SIG-M5 treated with dmso at 0.1 percent for 504 hours (cell line): Measurements from ENCODE around the gene HMGN1.

Source experiments
- DNase-seq: peaks from one replicate; lab custom pipeline; 2025; ENCODE audit not compliant: unreplicated experiment; lab: John Stamatoyannopoulos, UW

HMGN1 gene

GRCh38 chr21:39311164-39311563, 37.7 kb downstream of the HMGN1 start:
- DNase-seq = no peak

DNA sequence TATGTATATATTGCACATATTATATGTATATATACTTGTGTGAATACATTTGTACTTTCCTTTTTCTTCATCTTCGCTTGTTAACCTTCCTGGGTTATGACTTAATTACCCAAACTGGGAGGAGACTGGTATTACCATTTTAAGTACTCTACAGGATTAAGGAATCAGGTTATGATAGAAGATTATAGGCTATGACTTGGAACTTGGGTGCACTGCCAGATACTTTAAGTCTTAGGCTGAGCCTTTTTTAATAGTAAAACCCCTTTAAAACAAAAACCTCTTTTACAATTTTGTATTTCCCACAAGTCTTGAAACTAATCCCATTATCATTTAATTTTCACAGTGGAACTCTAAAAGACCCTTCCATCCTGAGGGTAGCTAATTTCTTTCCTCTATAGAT, 41.4 kb downstream of the HMGN1 start:
- DNase-seq = no peak

- DNase-seq = no peak
Observed at GRCh38 chr21:39300587-39300986, 48.3 kb downstream of the HMGN1 start.

GRCh38 chr21:39296891-39297290, 52.0 kb downstream of the HMGN1 start:
- DNase-seq = no peak
